Endothelial cell of umbilical vein (primary cell): ENCODE data around the gene PLN. TPM values are rescaled to one million over a fixed set of nuclear protein-coding genes. Genes with fewer than 3 reads are reported as not detected.

Experiments used
- BruUV-seq: library from RNA; stranded (reverse); fragments of 400-500 nt; replicated peaks from 2 replicates; lab custom pipeline; 2021; lab: Mats Ljungman, UMichigan
- CTCF ChIA-PET: fragments of 300-600, 350-600 bp; sonication (Branson Sonifier 250); formaldehyde crosslinking; loops from one replicate; lab custom pipeline; 2021; ENCODE audit warnings: antibody characterized with exemption, inconsistent platforms; lab: Charles Lee
- POLR2A ChIA-PET: fragments of 300-600, 350-600 bp; sonication (Branson Sonifier 250); formaldehyde crosslinking; loops from one replicate; lab custom pipeline; 2021; ENCODE audit warnings: antibody characterized with exemption, inconsistent platforms; lab: Charles Lee
- DNase-seq: peaks from one replicate; pipeline ENCODE4 v3.0.0-alpha.2; 2011; ENCODE audit warnings: low read depth, low spot score
- FAIRE-seq: peaks from 2 replicates; lab custom pipeline; 2011; peaks lifted over from hg19 to GRCh38; lab: Jason Lieb, UNC
- H2AFZ ChIP-seq: 2 replicates; pipeline ENCODE4 v1.6.0; 2012; ENCODE audit warnings: low read depth, low read length, control low read depth, inconsistent platforms
- H3K27ac ChIP-seq: 2 replicates; pipeline ENCODE4 v1.5.1; 2011; ENCODE audit warnings: low read depth, mild to moderate bottlenecking, control low read depth, low read length, moderate library complexity; ENCODE audit not compliant: insufficient read depth
- H3K27me3 ChIP-seq, 2 experiments: 2 replicates each; pipeline versions ENCODE4 v1.6.0 to v1.6.1; 2011; ENCODE audit warnings: low read length in 2 of 2, mixed read lengths in 1 of 2; ENCODE audit not compliant: control insufficient read depth in 2 of 2, insufficient read depth in 2 of 2
- H3K36me3 ChIP-seq, 2 experiments: 2 replicates in 1 of 2; 3 replicates in 1 of 2; pipeline ENCODE4 v1.5.1; 2011; ENCODE audit warnings: low read length in 2 of 2, mild to moderate bottlenecking in 1 of 2, moderate library complexity in 1 of 2; ENCODE audit not compliant: control insufficient read depth in 2 of 2, insufficient read depth in 2 of 2; ENCODE audit errors: extremely low read depth in 1 of 2
- H3K4me1 ChIP-seq: 3 replicates; pipeline ENCODE4 v1.5.1; 2011; ENCODE audit warnings: mild to moderate bottlenecking, low read length; ENCODE audit not compliant: control insufficient read depth, insufficient read depth; ENCODE audit errors: extremely low read depth
- H3K4me2 ChIP-seq: 2 replicates; pipeline ENCODE4 v1.6.1; 2011; ENCODE audit warnings: low read length, control low read depth, mixed read lengths; ENCODE audit not compliant: insufficient read depth
- H3K4me3 ChIP-seq, 3 experiments: fragments of 200-600 bp in 1 of 3; sonication (generic), shearing (Covaris generic) in 1 of 3; replicated peaks in 1 of 3; 2 replicates each; pipeline ENCODE4 v1.5.1; 2011 to 2016; ENCODE audit warnings: control low read depth in 3 of 3, low read length in 3 of 3, mild to moderate bottlenecking in 2 of 3, inconsistent platforms in 1 of 3, low read depth in 1 of 3, moderate library complexity in 1 of 3; ENCODE audit not compliant: insufficient read depth in 1 of 3
- H3K79me2 ChIP-seq: 2 replicates; pipeline ENCODE4 v1.6.0; 2012; ENCODE audit warnings: low read length, inconsistent platforms; ENCODE audit not compliant: control insufficient read depth, insufficient read depth
- H3K9ac ChIP-seq: replicated peaks from 2 replicates; pipeline ENCODE3; 2011; ENCODE audit warnings: low read length, control low read depth; ENCODE audit not compliant: insufficient read depth; ENCODE audit errors: extremely low read depth
- H3K9me1 ChIP-seq: replicated peaks from 3 replicates; pipeline ENCODE4 v1.6.0; 2011; ENCODE audit warnings: mild to moderate bottlenecking, low read length; ENCODE audit not compliant: control insufficient read depth, insufficient read depth; ENCODE audit errors: extremely low read depth
- H3K9me3 ChIP-seq: replicated peaks from 2 replicates; pipeline ENCODE4 v1.5.1; 2012; ENCODE audit warnings: low read length, inconsistent platforms; ENCODE audit not compliant: control insufficient read depth, insufficient read depth
- H4K20me1 ChIP-seq: replicated peaks from 2 replicates; pipeline ENCODE3; 2011; ENCODE audit warnings: mild to moderate bottlenecking, low read length; ENCODE audit not compliant: control insufficient read depth, insufficient read depth; ENCODE audit errors: extremely low read depth
- CTCF ChIP-seq, 2 donors: IDR thresholded peaks; 1 replicate in 1 of 2; 2 replicates in 1 of 2; pipeline ENCODE4 v1.5.1; 2011; ENCODE audit warnings: low read length in 2 of 2, mild to moderate bottlenecking in 2 of 2, moderate library complexity in 2 of 2, control low read depth in 1 of 2, inconsistent platforms in 1 of 2, low read depth in 1 of 2; ENCODE audit not compliant: insufficient read depth in 1 of 2; ENCODE audit errors: extremely low read depth in 1 of 2
- EZH2 ChIP-seq: IDR thresholded peaks from 2 replicates; pipeline ENCODE4 v1.6.1; 2012; ENCODE audit warnings: borderline replicate concordance, low read depth, mild to moderate bottlenecking, moderate library complexity, low read length, inconsistent platforms; ENCODE audit not compliant: severe bottlenecking
- FOS ChIP-seq: IDR thresholded peaks from 2 replicates; pipeline ENCODE4 v1.6.1; 2011; ENCODE audit warnings: mild to moderate bottlenecking, low read length, moderate library complexity, borderline replicate concordance; ENCODE audit not compliant: insufficient read depth
- GATA2 ChIP-seq: IDR thresholded peaks from 2 replicates; pipeline ENCODE4 v1.7.0; 2011; ENCODE audit warnings: low read depth, mild to moderate bottlenecking, moderate library complexity, mixed read lengths, low read length; ENCODE audit not compliant: insufficient read length, insufficient read depth
- JUN ChIP-seq: IDR thresholded peaks from 2 replicates; pipeline ENCODE4 v1.6.1; 2011; ENCODE audit warnings: borderline replicate concordance, low read depth; ENCODE audit not compliant: insufficient read length, insufficient read depth
- MAX ChIP-seq: IDR thresholded peaks from 2 replicates; pipeline ENCODE4 v1.6.1; 2011; ENCODE audit not compliant: insufficient read depth, insufficient read length
- MYC ChIP-seq: IDR thresholded peaks from one replicate; pipeline ENCODE4 v1.6.1; 2011; ENCODE audit warnings: mild to moderate bottlenecking, low read depth, low read length
- POLR2A ChIP-seq: IDR thresholded peaks from 2 replicates; pipeline ENCODE4 v1.6.1; 2012; ENCODE audit warnings: low read depth, mild to moderate bottlenecking, control low read depth, low read length
- POLR2AphosphoS5 ChIP-seq: IDR thresholded peaks from 2 replicates; pipeline ENCODE4 v1.6.1; 2012; ENCODE audit warnings: low read depth, mild to moderate bottlenecking, control low read depth, low read length, moderate library complexity; ENCODE audit not compliant: insufficient read depth
- dilution Hi-C: fragments of 300-500 bp; cut with MboI; formaldehyde crosslinking; loops from one replicate; pipeline ENCODE4 v1.15.0; 2019; ENCODE audit warnings: low sequenced_read_pairs; ENCODE audit not compliant: extremely low pct_ligation_motif_present
- intact Hi-C: fragments of 100-400 bp; cut with micrococcal nuclease; formaldehyde crosslinking; loops from one replicate; pipeline ENCODE4 v1.10.0; 2022
- polyA plus RNA-seq, 4 experiments: library from polyadenylated mRNA; depleted of rRNA in 3 of 4; stranded (reverse) in 3 of 4; unstranded in 1 of 4; fragments of >200 nt; gene quantifications; 2 replicates each; pipeline versions ENCODE4 v1.2.1 to v1.2.3, GENCODE V29; 2011 to 2012; ENCODE audit warnings: missing spikeins in 1 of 4
- total RNA-seq: library from RNA; stranded (reverse); gene quantifications from 2 replicates; pipeline ENCODE4 v1.2.3, GENCODE V29; 2021

PLN gene
- total and polyA plus RNA-seq, 2 donors (not counting 3 experiments of a cell fraction or from before 2014, with no cell fraction given): not detected

GRCh38 chr6:118591897-118592296 is 43.8 kb downstream of the PLN start:
- H3K27ac ChIP-seq: no peak overlapping the region
- ChIA-PET POLR2A (no interaction called here), CTCF (interaction anchor here (1.0 to 1.5 kb wide), 3 partner anchors 10 to 307 kb away, joined by 3 to 5 read pairs (median 4); no protein-coding TSS in a partner anchor)
- dilution Hi-C loops: no loop called here
- H3K36me3 ChIP-seq: no peaks in the 10 kb centered on the region
- H3K79me2 ChIP-seq: peaks cover 19% of the 10 kb centered on the region
- no peak overlapping the region for H3K9ac ChIP-seq
- no peaks in the 10 kb centered on the region for H3K9me1 ChIP-seq
- no peak for FAIRE-seq
- TF ChIP-seq GATA2: no peak
- no peak for TF ChIP-seq FOS
- TF ChIP-seq POLR2A: no peak
- no peak for TF ChIP-seq CTCF (IDR thresholded peaks at IDR 0.05; ENCODE audit: extremely low read depth in 1 of 2, insufficient read depth in 1 of 2, low read depth in 1 of 2, low read length in 2 of 2)
- no peak for TF ChIP-seq POLR2AphosphoS5
- TF ChIP-seq MYC: no peak
- no peak for TF ChIP-seq MAX
- no peak for TF ChIP-seq EZH2
- no peak for TF ChIP-seq JUN
- intact Hi-C loops: no loop called here
- no peak overlapping the region for H3K4me2 ChIP-seq
- no peak for DNase-seq
- H3K4me1 ChIP-seq: peaks cover 9% of the 10 kb centered on the region
- H4K20me1 ChIP-seq: no peaks in the 10 kb centered on the region
- H2AFZ ChIP-seq: no peak overlapping the region
- no TSS peak for BruUV-seq
- no peaks in the 10 kb centered on the region for H3K27me3 ChIP-seq
- H3K9me3 ChIP-seq: no peaks in the 10 kb centered on the region
- H3K4me3 ChIP-seq: no peak overlapping the region
